GM12891 (cell line): Measurements from ENCODE around the gene DLGAP4.

Source experiments
- DNase-seq: peaks from one replicate; pipeline ENCODE4 v3.0.0; 2011; ENCODE audit warnings: low spot score; ENCODE audit not compliant: insufficient read length
- FAIRE-seq: peaks from 2 replicates; lab custom pipeline; 2011; peaks lifted over from hg19 to GRCh38; lab: Jason Lieb, UNC
- PAX5 ChIP-seq: IDR thresholded peaks from 2 replicates; pipeline ENCODE4 v1.6.1; 2011; ENCODE audit warnings: low read length, moderate library complexity, mild to moderate bottlenecking; ENCODE audit not compliant: insufficient read depth, severe bottlenecking
- POLR2A ChIP-seq: IDR thresholded peaks from 2 replicates; pipeline ENCODE4 v1.6.1; 2011; ENCODE audit warnings: low read depth, low read length, control low read depth
- POLR2AphosphoS5 ChIP-seq: IDR thresholded peaks from 2 replicates; pipeline ENCODE4 v1.6.1; 2011; ENCODE audit warnings: low read depth, low read length, control low read depth
- POU2F2 ChIP-seq: IDR thresholded peaks from 2 replicates; pipeline ENCODE4 v1.6.1; 2011; ENCODE audit warnings: low read depth, mild to moderate bottlenecking, control low read depth, low read length, moderate library complexity
- SPI1 ChIP-seq: IDR thresholded peaks from 2 replicates; pipeline ENCODE4 v1.6.1; 2011; ENCODE audit warnings: low read depth, low read length, control low read depth
- TAF1 ChIP-seq: IDR thresholded peaks from 2 replicates; pipeline ENCODE4 v1.6.1; 2011; ENCODE audit warnings: low read depth, low read length, control low read depth

Gene DLGAP4

GRCh38 chr20:36331209-36331608, 25.1 kb downstream of the DLGAP4 start:
- FAIRE-seq (no peak), DNase-seq (no peak)
- TF ChIP-seq POU2F2 (no peak), SPI1 (no peak), POLR2AphosphoS5 (no peak), PAX5 (no peak), TAF1 (no peak), POLR2A (no peak)

GRCh38 chr20:36333841-36334240, 27.7 kb downstream of the DLGAP4 start:
- no peak for FAIRE-seq
- TF ChIP-seq PAX5 (no peak), POLR2AphosphoS5 (no peak), TAF1 (no peak), POU2F2 (no peak), POLR2A (no peak), SPI1 (no peak)
- DNase-seq, result no peak

GRCh38 chr20:36334281-36335205, 28.4 kb downstream of the DLGAP4 start:
- TF ChIP-seq POLR2AphosphoS5 (no peak), POLR2A (no peak), TAF1 (no peak), POU2F2 (no peak), SPI1 (no peak), PAX5 (no peak)
- FAIRE-seq, result no peak
- DNase-seq, result no peak

- FAIRE-seq (no peak), DNase-seq (no peak)
- TF ChIP-seq SPI1, result no peak
- TF ChIP-seq POLR2AphosphoS5, result no peak
- TF ChIP-seq POLR2A, result no peak
- no peak for TF ChIP-seq POU2F2
- no peak for TF ChIP-seq TAF1
- no peak for TF ChIP-seq PAX5
Measured at GRCh38 chr20:36335206-36335870, 29.2 kb downstream of the DLGAP4 start.

- FAIRE-seq, result no peak
- TF ChIP-seq POU2F2, result no peak
- no peak for TF ChIP-seq POLR2A
- TF ChIP-seq PAX5, result no peak
- TF ChIP-seq TAF1, result no peak
- no peak for TF ChIP-seq SPI1
- no peak for TF ChIP-seq POLR2AphosphoS5
- no peak for DNase-seq
Measured at GRCh38 chr20:36336204-36336603, 30.1 kb downstream of the DLGAP4 start.

- DNase-seq (no peak), FAIRE-seq (no peak)
- TF ChIP-seq POLR2AphosphoS5, result no peak
- TF ChIP-seq PAX5, result no peak
- TF ChIP-seq POU2F2, result no peak
- TF ChIP-seq POLR2A, result no peak
- no peak for TF ChIP-seq TAF1
- no peak for TF ChIP-seq SPI1
Measured at GRCh38 chr20:36336954-36337704, 31.0 kb downstream of the DLGAP4 start.

GRCh38 chr20:36337886-36338285, 31.7 kb downstream of the DLGAP4 start:
- FAIRE-seq, result no peak
- TF ChIP-seq POLR2A, result no peak
- TF ChIP-seq POLR2AphosphoS5, result no peak
- TF ChIP-seq TAF1, result no peak
- TF ChIP-seq POU2F2, result no peak
- no peak for TF ChIP-seq PAX5
- no peak for TF ChIP-seq SPI1
- DNase-seq, result no peak

GRCh38 chr20:36339646-36340592, 33.8 kb downstream of the DLGAP4 start:
- FAIRE-seq (no peak), DNase-seq (no peak)
- TF ChIP-seq PAX5 (no peak), POLR2AphosphoS5 (no peak), SPI1 (no peak), POU2F2 (no peak), TAF1 (no peak)
